Measurements from ENCODE around the gene EFCAB8. TPM values are rescaled to one million over a fixed set of nuclear protein-coding genes. Genes with fewer than 3 reads are reported as not detected.
"Not testable (repeated sequence)": the region's sequence is repeated elsewhere in the genome, so short reads cannot be mapped to it uniquely, and the experiment has no call there.

The EFCAB8 gene
- total RNA-seq, 1 donor from 2014 or later: 0.54 TPM

DNA sequence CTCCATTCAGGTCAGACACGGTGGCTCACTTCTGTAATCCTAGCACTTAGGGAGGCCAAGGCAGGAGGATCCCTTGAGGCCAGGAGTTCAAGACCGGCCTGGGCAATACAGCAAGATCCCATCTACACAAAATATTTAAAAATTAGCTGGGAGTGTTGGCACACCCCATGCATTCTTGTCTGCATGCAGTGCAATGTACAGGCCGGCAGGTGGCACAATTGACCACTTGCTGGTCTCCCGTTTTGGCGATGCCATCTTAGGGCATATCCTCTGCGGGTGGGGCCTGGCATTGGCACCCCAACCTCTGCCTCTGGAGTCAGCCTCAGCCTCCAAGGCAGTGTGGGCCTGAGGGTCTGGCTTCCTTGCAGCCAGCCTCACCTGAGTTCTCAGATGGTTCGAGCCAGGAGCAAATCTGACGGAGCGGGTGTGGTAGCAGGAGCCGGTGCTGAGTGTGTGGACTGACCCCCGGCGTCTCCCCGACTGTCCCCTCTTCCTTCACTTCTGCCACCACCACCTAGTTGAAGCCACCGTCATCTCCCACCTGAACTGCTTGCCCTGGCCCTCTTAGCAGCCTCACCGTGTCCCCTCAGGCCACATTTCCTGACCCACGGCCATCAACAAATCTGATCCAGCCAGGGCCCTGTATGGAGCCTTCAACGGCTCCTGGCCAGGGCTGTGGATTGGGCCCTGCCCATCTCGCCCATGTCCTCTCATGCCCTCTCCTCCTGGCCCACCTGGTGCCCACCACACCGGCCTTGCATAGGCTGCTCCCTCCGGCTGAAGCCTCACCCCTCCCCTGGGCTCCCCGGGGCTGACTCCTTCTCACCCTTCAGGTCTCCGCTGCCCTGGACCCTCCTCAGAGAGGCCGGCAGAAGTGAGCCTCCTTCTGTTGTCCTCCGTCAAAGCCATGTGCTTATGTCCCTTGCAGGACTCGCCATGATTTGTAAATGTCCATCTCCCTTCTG is 44.0 kb downstream of the EFCAB8 start:
- Mint-ChIP-seq H3K9me3 (no peaks in the 10 kb centered on the region), H3K27me3 (no peaks in the 10 kb centered on the region), H3K4me1 (peaks cover 6% of the 10 kb centered on the region), H3K36me3 (ENCODE audit: low read depth) (no peaks in the 10 kb centered on the region), H3K4me3 (no peak overlapping the region), H3K27ac (no peak overlapping the region)
- DNase-seq: peak; percentile 89
- intact Hi-C loops (cut with micrococcal nuclease): loop anchor here (1.0 to 2.0 kb wide), 4 partner anchors 45 to 390 kb away; no protein-coding TSS in a partner anchor

DNA sequence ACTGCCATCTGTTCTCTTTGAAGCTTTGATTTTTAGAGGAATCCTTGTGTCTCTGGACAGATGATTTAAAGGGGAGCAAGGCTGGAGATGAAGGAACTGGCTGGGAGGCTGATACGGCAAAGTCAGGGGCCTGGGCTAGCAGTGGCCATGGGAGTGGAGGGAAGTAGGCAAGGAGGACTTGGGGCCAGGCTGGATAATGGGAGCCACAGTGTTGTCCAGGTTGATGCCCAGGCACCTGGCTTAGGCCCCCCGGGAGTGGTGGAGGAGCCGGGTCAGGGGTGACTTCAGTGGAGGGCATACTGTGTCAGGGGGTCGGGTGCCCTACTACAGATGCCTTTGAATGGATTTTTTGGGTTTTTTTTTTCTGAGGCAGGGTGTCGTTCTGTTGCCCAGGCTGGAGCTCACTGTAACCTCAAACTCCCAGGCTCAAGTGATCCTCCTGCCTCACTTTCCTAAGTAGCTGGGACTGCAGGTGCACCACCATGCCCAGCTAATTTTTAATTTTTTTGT is 45.0 kb downstream of the EFCAB8 start:
- H3K4me1 Mint-ChIP-seq: peaks cover 4% of the 10 kb centered on the region
- H3K36me3 Mint-ChIP-seq (ENCODE audit: low read depth): no peaks in the 10 kb centered on the region
- H3K9me3 Mint-ChIP-seq: no peaks in the 10 kb centered on the region
- DNase-seq: no peak
- no peak overlapping the region for H3K4me3 Mint-ChIP-seq
- intact Hi-C loops (cut with micrococcal nuclease): loop anchor here (2.0 kb wide), 1 partner anchor 193 kb away; no protein-coding TSS in a partner anchor
- no peak overlapping the region for H3K27ac Mint-ChIP-seq
- H3K27me3 Mint-ChIP-seq: no peaks in the 10 kb centered on the region

DNA sequence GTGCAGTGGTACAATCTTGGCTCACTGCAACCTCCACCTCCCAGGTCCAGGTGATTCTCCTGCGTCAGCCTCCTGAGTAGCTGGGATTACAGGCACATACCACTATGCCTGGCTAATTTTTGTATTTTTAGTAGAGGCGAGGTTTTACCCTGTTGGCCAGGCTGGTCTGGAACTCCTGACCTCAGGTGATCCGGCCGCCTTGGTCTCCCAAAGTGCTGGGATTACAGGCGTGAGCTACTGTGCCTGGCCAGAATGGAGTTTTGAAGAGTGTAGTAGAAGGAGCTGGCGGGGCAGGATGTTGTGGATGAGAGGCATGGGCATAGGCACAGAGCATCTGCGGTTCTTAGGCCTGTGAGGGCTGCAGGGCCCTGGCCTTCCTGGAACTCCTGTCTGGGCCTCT is 46.0 kb downstream of the EFCAB8 start:
- H3K36me3 Mint-ChIP-seq (ENCODE audit: low read depth); H3K4me3 Mint-ChIP-seq; DNase-seq; H3K27ac Mint-ChIP-seq; intact Hi-C loops (cut with micrococcal nuclease); H3K27me3 Mint-ChIP-seq; H3K9me3 Mint-ChIP-seq; H3K4me1 Mint-ChIP-seq: not testable (repeated sequence)

DNA sequence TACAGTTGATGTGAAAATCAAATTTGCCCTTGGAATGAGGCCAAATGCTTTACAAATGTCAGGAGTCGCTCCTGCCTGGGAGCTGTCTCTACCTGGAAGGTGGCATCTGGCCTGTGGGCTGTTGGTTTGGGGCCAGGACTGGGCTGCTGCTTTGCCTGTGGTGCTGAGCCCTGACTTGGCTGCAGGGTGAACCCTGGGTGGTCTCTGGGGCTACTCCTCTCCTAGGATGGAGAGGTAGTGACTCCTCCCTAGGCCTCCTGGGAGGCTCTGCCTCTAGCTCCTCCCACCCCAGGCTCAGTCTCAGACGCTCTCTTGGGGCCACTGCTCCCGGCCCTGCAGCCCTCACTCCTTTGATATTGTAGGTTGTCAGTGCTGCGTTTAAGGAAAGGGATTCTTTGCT is 47.5 kb downstream of the EFCAB8 start:
- peaks cover 2% of the 10 kb centered on the region for H3K4me1 Mint-ChIP-seq
- H3K27me3 Mint-ChIP-seq: no peaks in the 10 kb centered on the region
- no peak overlapping the region for H3K27ac Mint-ChIP-seq
- H3K4me3 Mint-ChIP-seq: no peak overlapping the region
- H3K36me3 Mint-ChIP-seq (ENCODE audit: low read depth): no peaks in the 10 kb centered on the region
- no peak for DNase-seq
- intact Hi-C loops (cut with micrococcal nuclease): no loop called here
- no peaks in the 10 kb centered on the region for H3K9me3 Mint-ChIP-seq

DNA sequence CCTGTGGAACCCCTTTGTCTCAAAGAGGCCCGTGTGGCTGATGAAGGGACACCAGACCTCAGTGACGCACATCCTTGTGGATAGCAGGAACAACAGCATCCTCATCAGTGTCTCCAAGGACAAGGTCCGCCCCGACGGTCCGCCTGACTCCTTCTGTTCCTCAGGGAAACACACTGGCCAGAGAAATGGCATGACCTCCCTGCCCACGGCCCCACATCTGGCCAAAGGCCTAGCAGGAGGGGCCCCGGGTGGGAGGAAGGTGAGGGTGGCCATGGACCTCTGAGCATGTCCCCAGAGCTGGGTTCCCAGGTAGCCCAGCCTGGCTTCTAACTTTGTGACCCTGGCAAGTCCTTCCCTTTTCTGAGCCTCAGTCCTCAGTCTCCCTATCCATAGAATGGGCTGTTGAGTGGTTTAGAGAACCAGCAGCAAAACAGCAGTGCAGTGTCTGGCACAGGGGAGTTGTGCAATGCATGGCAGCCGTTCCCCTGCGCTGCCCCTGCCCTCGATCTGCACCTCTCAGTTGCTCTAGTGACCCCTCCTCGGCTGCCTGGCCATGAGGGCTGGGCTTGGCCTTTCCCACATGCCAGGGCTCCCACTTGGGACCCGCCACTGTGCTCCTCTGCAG is 48.3 kb downstream of the EFCAB8 start:
- Mint-ChIP-seq H3K27ac (no peak overlapping the region), H3K9me3 (no peaks in the 10 kb centered on the region), H3K36me3 (ENCODE audit: low read depth) (no peaks in the 10 kb centered on the region), H3K27me3 (no peaks in the 10 kb centered on the region), H3K4me1 (peaks cover 2% of the 10 kb centered on the region), H3K4me3 (no peak overlapping the region)
- no peak for DNase-seq
- intact Hi-C loops (cut with micrococcal nuclease): no loop called here

DNA sequence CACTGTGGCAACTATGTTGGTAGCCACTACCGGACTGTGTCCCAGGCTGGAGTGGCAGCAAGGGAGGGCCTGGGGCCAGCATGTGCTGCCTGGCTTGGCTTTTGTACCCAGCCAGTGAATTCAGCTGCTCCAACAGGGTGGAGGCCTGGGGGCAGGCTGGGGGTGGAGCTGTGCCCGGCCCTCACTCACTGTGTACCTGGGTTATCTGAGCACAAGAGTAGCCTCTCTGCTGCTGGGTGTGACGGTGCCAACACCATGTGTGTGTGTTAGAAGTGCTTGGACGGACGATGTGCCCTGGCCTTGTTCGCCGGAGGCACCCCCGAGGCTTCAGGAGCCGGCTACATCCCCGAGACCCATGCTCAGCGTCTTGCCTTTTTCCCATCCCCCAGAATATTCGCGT is 49.2 kb downstream of the EFCAB8 start:
- H3K9me3 Mint-ChIP-seq: no peaks in the 10 kb centered on the region
- intact Hi-C loops (cut with micrococcal nuclease): no loop called here
- no peak for DNase-seq
- H3K4me3 Mint-ChIP-seq: no peak overlapping the region
- H3K27ac Mint-ChIP-seq: no peak overlapping the region
- H3K4me1 Mint-ChIP-seq: no peaks in the 10 kb centered on the region
- no peaks in the 10 kb centered on the region for H3K36me3 Mint-ChIP-seq (ENCODE audit: low read depth)
- no peaks in the 10 kb centered on the region for H3K27me3 Mint-ChIP-seq

DNA sequence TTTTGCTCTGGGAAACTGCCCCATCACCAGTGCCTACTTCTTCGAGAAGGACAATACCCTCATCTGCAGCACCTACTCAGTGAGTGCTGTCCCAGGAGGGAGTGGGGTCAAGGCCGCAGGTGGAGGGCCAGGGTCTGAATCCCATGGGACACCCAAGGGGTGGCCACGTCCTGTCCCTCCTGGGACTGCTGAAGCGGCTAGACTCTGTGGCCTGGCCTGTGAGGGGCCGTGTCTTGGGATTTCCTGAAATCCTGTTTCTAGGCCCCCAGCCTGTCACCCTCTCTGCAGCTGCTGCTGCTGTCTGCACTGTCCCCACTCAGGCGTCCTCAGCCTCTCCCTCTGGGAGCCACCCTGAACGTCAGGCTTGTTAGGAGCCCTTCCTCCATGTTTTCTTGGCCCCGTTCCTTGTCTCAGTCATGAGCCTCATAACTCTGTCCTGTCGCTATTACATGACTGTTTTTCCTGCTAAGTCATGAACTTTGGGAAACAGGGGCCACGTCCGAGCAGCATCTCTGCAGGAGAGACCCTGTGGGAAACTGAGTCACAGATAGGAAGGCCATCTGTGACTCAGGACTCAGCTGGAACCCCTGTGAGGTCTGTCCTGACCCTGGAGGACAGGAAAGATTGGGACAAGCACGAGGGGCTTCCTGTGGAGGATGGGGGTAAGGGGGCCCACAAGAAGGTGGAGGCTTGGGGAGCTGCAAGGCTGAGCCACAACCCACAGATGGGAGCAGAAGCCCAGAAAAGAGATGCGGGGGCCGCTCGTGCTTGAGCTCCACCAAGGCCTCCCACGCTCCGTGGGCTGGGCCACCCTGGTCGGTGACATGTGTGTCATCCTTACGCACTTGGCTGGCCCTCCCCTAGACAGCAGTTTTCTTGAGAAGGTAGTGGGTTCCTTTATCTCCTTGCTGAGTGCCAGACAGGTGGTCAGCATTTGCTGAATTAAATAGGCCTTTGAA is 49.9 kb downstream of the EFCAB8 start:
- Mint-ChIP-seq H3K27ac (no peak overlapping the region), H3K36me3 (ENCODE audit: low read depth) (no peaks in the 10 kb centered on the region), H3K27me3 (no peaks in the 10 kb centered on the region), H3K4me3 (no peak overlapping the region), H3K9me3 (peaks cover 3% of the 10 kb centered on the region), H3K4me1 (no peaks in the 10 kb centered on the region)
- intact Hi-C loops (cut with micrococcal nuclease): no loop called here
- DNase-seq: no peak

DNA sequence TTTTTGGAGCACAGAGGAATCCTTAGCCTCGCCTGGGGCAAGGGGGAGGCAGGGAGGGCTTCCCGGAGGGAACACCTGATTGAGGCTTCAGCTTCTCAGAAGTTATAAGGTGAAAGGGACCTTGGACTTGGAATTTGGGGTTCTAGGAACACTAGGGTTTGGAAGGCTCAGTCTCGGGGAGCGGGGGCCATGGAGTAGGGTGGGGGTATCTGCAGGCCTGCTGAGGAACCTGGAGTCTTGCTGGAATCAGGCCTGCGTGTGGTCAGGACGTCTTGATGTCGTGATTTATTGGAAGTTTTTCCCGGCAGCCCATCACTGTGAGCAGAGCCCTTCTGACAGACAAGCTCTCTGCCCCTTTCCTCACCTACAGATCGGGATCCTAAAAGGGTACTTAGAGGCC is 50.7 kb downstream of the EFCAB8 start:
- H3K36me3 Mint-ChIP-seq (ENCODE audit: low read depth): no peaks in the 10 kb centered on the region
- no peak overlapping the region for H3K4me3 Mint-ChIP-seq
- DNase-seq: no peak
- no peaks in the 10 kb centered on the region for H3K4me1 Mint-ChIP-seq
- H3K27ac Mint-ChIP-seq: no peak overlapping the region
- no peaks in the 10 kb centered on the region for H3K27me3 Mint-ChIP-seq
- peaks cover 3% of the 10 kb centered on the region for H3K9me3 Mint-ChIP-seq
- intact Hi-C loops (cut with micrococcal nuclease): no loop called here

DNA sequence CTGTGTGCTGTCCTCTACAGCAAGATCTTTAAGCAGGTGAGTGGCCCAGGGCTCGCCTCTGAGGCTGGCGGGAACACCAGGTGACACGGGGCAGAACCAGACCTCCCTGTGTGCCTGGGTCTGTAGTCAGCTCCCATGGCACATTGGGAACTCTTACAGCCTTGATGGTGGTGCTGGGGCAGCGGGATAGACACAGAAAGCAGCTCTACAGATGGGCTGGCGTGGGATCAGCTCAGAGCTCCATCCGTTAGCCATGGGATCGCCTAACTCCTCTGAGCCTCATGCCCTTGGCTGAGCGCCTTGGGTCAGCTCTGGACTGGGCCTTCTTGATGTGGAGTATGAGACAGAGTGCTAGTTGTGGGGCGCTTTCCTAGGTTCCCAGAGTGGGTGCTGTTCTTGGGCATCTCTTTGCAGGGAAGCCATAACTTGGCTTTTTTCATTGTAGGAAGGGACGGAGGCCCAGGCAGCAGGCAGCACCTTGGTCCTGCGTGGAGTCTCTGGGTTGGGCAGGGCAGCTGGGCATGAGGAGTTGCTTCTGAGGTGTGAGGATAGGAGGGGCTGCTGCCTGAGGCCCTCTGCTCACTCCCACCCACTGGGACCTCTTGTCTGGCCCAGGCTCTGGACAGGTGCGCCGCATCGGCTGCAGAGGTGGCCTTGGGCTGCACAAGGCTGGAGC is 51.3 kb downstream of the EFCAB8 start:
- no peaks in the 10 kb centered on the region for H3K36me3 Mint-ChIP-seq (ENCODE audit: low read depth)
- no peaks in the 10 kb centered on the region for H3K4me1 Mint-ChIP-seq
- H3K9me3 Mint-ChIP-seq: peaks cover 3% of the 10 kb centered on the region
- H3K4me3 Mint-ChIP-seq: no peak overlapping the region
- no peak overlapping the region for H3K27ac Mint-ChIP-seq
- DNase-seq: no peak
- intact Hi-C loops (cut with micrococcal nuclease): no loop called here
- H3K27me3 Mint-ChIP-seq: no peaks in the 10 kb centered on the region

DNA sequence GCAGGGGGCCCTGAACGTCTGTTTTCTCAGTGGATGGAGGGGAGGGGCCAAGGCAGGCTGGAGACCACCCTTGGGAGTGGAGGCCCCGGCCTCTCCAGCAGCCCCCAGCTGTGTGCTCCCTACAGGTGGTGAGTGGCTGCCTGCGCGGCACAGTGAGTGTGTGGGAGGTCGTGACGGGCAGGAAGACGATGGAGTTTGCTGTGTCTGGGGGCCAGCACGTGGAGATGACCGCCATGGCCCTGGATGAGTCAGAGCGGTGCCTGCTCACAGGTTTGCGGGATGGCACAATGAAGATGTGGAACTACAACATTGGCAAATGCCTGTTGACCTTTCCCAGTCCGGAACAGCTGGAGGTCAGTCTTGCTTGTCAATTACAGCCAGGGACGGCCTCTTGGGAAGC is 52.6 kb downstream of the EFCAB8 start:
- H3K36me3 Mint-ChIP-seq (ENCODE audit: low read depth): no peaks in the 10 kb centered on the region
- DNase-seq: no peak
- no peak overlapping the region for H3K27ac Mint-ChIP-seq
- peaks cover 3% of the 10 kb centered on the region for H3K9me3 Mint-ChIP-seq
- no peaks in the 10 kb centered on the region for H3K27me3 Mint-ChIP-seq
- no peak overlapping the region for H3K4me3 Mint-ChIP-seq
- no peaks in the 10 kb centered on the region for H3K4me1 Mint-ChIP-seq
- intact Hi-C loops (cut with micrococcal nuclease): no loop called here

DNA sequence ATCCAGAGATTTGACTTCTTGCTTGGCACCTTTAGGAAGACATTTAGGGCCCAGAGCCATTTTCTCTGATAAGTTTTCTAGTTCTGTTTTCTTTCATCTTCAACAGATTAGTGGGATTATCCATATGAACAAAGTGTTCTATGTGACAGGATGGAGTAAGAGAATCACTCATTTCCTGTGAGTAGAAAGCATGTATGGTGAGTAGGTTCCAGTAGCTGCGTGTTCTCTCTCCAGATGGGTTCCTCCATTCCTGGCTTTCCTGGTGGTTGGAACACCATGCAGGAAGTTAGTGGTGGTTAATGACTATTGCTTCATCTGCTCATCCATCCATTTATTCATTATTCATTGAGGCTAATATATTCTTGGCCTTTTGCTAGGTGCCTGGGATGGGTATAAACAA is 54.0 kb downstream of the EFCAB8 start:
- Mint-ChIP-seq H3K9me3 (peaks cover 3% of the 10 kb centered on the region), H3K4me3 (no peak overlapping the region), H3K27ac (no peak overlapping the region), H3K36me3 (ENCODE audit: low read depth) (no peaks in the 10 kb centered on the region), H3K27me3 (no peaks in the 10 kb centered on the region), H3K4me1 (no peaks in the 10 kb centered on the region)
- intact Hi-C loops (cut with micrococcal nuclease): no loop called here
- DNase-seq: no peak

DNA sequence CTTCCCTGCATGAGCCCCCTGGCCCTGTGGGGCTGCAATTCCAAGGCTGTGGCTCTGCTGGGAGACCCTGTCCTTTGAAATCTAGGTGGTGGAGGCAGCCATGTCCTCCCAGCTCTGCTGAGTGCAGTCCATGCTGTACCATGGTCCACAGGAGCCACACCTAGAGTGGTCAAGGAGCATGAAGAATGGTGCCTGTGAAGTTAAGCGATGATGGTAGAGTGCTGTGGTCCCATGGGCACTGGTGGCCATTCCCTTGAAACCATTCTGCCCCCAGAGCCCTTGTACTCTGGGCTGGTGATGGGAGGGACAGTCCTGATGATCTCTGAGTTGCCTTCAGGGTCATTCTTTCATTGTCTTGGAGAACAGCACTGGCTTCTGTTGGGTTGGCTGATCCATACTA is 55.3 kb downstream of the EFCAB8 start:
- Mint-ChIP-seq H3K4me3 (no peak overlapping the region), H3K36me3 (ENCODE audit: low read depth) (no peaks in the 10 kb centered on the region), H3K27ac (no peak overlapping the region), H3K4me1 (no peaks in the 10 kb centered on the region), H3K9me3 (peaks cover 3% of the 10 kb centered on the region), H3K27me3 (no peaks in the 10 kb centered on the region)
- intact Hi-C loops (cut with micrococcal nuclease): no loop called here
- no peak for DNase-seq

Measured in activated CD4-positive, alpha-beta T cell treated with anti-CD3 and anti-CD28 coated beads, Interleukin-2, amount 10 ng/mL, durations not matched to agents 24 days and 14 days (primary cell).